Activated CD8-positive, alpha-beta memory T cell treated with anti-CD3 and anti-CD28 coated beads, Interleukin-2, amount 10 ng/mL, durations not matched to agents 7 days and 5 days (primary cell): ENCODE results near the gene OSTC. TPM values are rescaled to one million over a fixed set of nuclear protein-coding genes. Genes with fewer than 3 reads are reported as not detected.

Experiments used
- ATAC-seq: fragments of 150-1000 bp; cut with Tn5 transposase; one replicate; pipeline ENCODE4 v1.10.0; 2021; ENCODE audit warnings: moderate library complexity
- CTCF ChIA-PET: fragments of 350-600 bp; sonication (Branson Sonifier 250); formaldehyde crosslinking; loops from one replicate; lab custom pipeline; 2021; ENCODE audit warnings: antibody characterized with exemption; lab: Charles Lee
- DNase-seq: peaks from one replicate; pipeline ENCODE4 v3.0.0-alpha.2; 2020
- H3K27ac Mint-ChIP-seq: one replicate; pipeline ENCODE4 v1.8.0; 2021; ENCODE audit warnings: mild to moderate bottlenecking, mixed read lengths
- H3K27me3 Mint-ChIP-seq: one replicate; pipeline ENCODE4 v1.8.0; 2021; ENCODE audit warnings: mixed read lengths
- H3K36me3 Mint-ChIP-seq: one replicate; pipeline ENCODE4 v1.8.0; 2021; ENCODE audit warnings: mild to moderate bottlenecking, mixed read lengths
- H3K4me1 Mint-ChIP-seq: one replicate; pipeline ENCODE4 v1.8.0; 2021; ENCODE audit warnings: mixed read lengths
- H3K4me3 Mint-ChIP-seq: one replicate; pipeline ENCODE4 v1.8.0; 2021; ENCODE audit warnings: mild to moderate bottlenecking, moderate library complexity, mixed read lengths
- H3K9me3 Mint-ChIP-seq: one replicate; pipeline ENCODE4 v1.8.0; 2022; ENCODE audit warnings: low read depth, mixed read lengths
- total RNA-seq, 2 experiments: library from RNA; stranded (reverse); gene quantifications; one replicate each; pipeline ENCODE4 v1.2.3, GENCODE V29; 2021

The OSTC gene
- total RNA-seq, 2 experiments from 2014 or later, result 48.2 to 71.2 TPM

GRCh38 chr4:108681321-108681809 lies 31.0 kb downstream of the OSTC start:
- H3K27me3 Mint-ChIP-seq, result no peaks in the 10 kb centered on the region
- no peak for DNase-seq
- H3K9me3 Mint-ChIP-seq, result no peaks in the 10 kb centered on the region
- ATAC-seq, result no peak
- CTCF ChIA-PET, result no interaction called here
- H3K4me1 Mint-ChIP-seq, result no peaks in the 10 kb centered on the region
- no peak overlapping the region for H3K27ac Mint-ChIP-seq
- no peak overlapping the region for H3K4me3 Mint-ChIP-seq
- peaks cover 6% of the 10 kb centered on the region for H3K36me3 Mint-ChIP-seq

GRCh38 chr4:108683479-108683878 lies 33.1 kb downstream of the OSTC start:
- DNase-seq (no peak), ATAC-seq (no peak)
- Mint-ChIP-seq H3K4me3 (no peak overlapping the region), H3K36me3 (peaks cover 1% of the 10 kb centered on the region), H3K4me1 (peaks cover 2% of the 10 kb centered on the region), H3K27me3 (no peaks in the 10 kb centered on the region), H3K9me3 (no peaks in the 10 kb centered on the region), H3K27ac (no peak overlapping the region)
- CTCF ChIA-PET, result no interaction called here

DNA sequence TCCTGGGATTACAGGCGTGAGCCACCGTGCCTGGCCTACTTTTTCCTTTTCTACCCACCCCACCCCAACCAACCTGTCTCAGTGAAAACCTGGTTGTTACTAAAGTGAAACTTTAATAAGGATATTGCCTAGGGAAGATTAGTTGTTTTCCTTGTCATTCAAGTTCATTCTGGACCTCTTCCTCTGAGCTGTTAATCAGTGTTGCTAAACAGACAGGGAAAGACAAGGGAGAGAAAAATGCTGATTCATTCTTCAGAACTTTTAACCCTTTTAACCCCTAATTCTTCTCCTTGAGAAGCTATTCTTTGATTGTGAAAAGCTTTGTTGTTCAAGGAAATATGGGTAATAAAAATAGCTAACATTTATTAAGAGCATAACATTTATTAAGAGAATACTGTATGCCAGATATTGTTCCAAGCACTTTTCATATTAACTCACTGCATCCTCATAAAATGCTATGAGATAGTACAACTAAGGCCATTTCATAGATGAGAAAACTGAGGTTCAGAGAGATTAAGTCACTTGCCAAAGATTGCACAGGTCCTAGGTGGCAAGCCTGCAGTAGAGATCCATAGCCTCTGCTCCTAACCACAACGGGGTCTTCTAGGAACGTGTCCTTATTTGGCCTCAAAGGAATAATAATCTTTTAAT lies 34.8 kb downstream of the OSTC start:
- Mint-ChIP-seq H3K36me3 (no peaks in the 10 kb centered on the region), H3K9me3 (no peaks in the 10 kb centered on the region), H3K27me3 (no peaks in the 10 kb centered on the region), H3K27ac (no peak overlapping the region), H3K4me3 (no peak overlapping the region), H3K4me1 (peaks cover 2% of the 10 kb centered on the region)
- ATAC-seq, result no peak
- DNase-seq, result no peak
- CTCF ChIA-PET, result no interaction called here

DNA sequence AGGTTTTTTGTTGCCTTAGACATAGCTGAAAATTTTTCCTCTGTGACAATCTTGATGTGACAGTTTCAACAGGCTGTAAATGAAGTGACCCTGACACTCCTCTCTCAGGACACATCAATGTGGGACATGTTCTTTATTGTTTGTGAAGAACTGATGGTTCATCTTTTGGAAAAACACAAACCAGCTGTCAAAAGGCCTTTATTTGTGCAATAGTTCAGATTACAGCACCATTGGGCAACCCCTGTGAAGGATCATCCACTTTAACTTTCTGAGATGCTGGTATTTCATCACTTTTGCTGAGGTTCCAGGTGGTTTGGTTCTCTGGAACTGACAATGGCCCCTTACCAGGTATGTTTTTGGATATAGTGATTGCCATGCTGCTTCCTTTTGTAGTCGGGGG lies 40.3 kb downstream of the OSTC start:
- ATAC-seq, result no peak
- CTCF ChIA-PET, result no interaction called here
- H3K9me3 Mint-ChIP-seq, result no peaks in the 10 kb centered on the region
- no peaks in the 10 kb centered on the region for H3K27me3 Mint-ChIP-seq
- H3K36me3 Mint-ChIP-seq, result no peaks in the 10 kb centered on the region
- no peak overlapping the region for H3K4me3 Mint-ChIP-seq
- H3K4me1 Mint-ChIP-seq, result peaks cover 2% of the 10 kb centered on the region
- no peak overlapping the region for H3K27ac Mint-ChIP-seq
- DNase-seq, result no peak

DNA sequence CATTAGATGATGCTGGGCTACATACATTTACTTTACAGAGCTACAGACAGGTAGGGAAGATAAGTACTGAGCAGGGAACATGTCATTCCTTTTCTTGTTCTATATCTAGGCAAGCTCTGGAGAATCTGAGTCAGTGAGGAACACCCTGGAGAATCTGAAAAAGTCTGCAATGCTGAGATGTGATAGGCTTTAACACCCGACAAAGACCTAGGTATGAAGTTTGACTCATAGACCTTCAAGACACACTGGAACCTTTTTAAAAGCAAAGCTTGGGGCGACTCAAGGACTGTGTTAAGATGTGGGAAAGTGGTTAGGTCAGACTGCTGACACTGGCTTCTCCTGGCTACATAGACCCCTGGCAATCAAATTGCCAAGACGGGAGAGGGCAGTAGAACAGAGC lies 42.8 kb downstream of the OSTC start:
- no peak overlapping the region for H3K4me3 Mint-ChIP-seq
- CTCF ChIA-PET, result no interaction called here
- no peak overlapping the region for H3K27ac Mint-ChIP-seq
- no peaks in the 10 kb centered on the region for H3K36me3 Mint-ChIP-seq
- H3K4me1 Mint-ChIP-seq, result no peaks in the 10 kb centered on the region
- H3K9me3 Mint-ChIP-seq, result no peaks in the 10 kb centered on the region
- no peak for ATAC-seq
- H3K27me3 Mint-ChIP-seq, result no peaks in the 10 kb centered on the region
- no peak for DNase-seq

DNA sequence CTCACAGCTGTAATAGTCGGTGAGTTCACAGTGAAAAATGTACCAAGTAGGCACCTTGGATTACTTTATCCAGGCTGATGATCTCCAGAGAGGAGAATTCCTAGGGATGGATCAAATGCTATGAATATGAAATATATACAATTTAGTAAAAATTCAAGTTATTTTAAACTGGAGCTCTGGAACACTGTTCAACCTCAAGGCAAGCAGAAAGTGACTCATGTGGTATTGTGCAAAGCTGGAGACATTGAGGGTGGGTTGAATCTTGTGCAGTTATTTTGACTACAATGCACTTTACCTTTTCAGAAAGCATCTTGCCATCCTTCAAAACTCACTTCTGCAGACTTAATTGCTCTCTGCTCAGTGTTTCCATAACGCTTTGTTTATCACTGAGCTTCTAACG lies 43.4 kb downstream of the OSTC start:
- H3K36me3 Mint-ChIP-seq, result no peaks in the 10 kb centered on the region
- DNase-seq (no peak), ATAC-seq (no peak)
- no peaks in the 10 kb centered on the region for H3K9me3 Mint-ChIP-seq
- H3K4me1 Mint-ChIP-seq, result no peaks in the 10 kb centered on the region
- peaks cover 3% of the 10 kb centered on the region for H3K27me3 Mint-ChIP-seq
- no peak overlapping the region for H3K27ac Mint-ChIP-seq
- H3K4me3 Mint-ChIP-seq, result no peak overlapping the region
- CTCF ChIA-PET, result no interaction called here

GRCh38 chr4:108694423-108694822 lies 44.0 kb downstream of the OSTC start:
- Mint-ChIP-seq H3K27ac (no peak overlapping the region), H3K27me3 (peaks cover 3% of the 10 kb centered on the region), H3K4me1 (no peaks in the 10 kb centered on the region), H3K9me3 (no peaks in the 10 kb centered on the region), H3K36me3 (no peaks in the 10 kb centered on the region), H3K4me3 (no peak overlapping the region)
- ATAC-seq (no peak), DNase-seq (no peak)
- CTCF ChIA-PET, result no interaction called here

DNA sequence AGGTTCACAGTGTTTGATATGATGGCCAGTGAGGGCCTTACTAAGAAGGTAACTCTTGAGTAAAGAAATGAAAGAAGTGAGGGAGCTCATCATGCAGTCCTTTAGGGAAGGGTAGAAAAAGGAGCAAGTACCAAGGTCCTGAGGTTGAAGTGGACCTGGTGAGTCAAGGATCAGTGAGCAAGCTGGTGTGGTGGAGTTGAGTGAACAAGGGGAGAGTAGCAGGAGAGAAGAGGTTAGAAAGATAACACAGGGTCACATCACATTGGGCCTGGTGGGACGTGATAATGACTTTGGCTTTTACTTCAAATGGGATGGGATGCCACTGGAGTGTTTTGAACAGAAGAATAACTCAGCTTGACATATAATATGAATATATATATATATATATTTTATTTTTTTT lies 44.7 kb downstream of the OSTC start:
- no peak for DNase-seq
- H3K36me3 Mint-ChIP-seq, result no peaks in the 10 kb centered on the region
- no peak overlapping the region for H3K4me3 Mint-ChIP-seq
- H3K27me3 Mint-ChIP-seq, result peaks cover 3% of the 10 kb centered on the region
- no peaks in the 10 kb centered on the region for H3K4me1 Mint-ChIP-seq
- no peaks in the 10 kb centered on the region for H3K9me3 Mint-ChIP-seq
- CTCF ChIA-PET, result no interaction called here
- ATAC-seq, result no peak
- H3K27ac Mint-ChIP-seq, result no peak overlapping the region

DNA sequence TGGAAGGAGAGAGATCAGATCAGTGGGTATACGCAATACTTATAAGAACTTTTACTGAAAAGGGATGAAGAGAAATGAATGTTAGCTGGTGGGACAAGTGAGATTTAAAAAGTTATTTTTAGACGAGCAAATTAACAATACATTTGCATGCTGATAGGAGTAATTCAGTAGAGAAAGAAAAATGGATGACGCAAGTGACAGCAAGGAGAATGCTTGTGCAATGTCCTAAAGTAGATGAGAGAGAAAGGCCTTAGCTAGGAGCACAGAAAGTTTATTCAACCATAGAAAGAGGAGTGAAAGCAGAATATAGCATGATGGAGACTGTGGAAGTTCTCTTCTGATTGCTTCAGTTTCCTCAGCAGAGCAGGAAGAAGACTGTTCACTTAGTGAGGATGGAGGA lies 45.8 kb downstream of the OSTC start:
- CTCF ChIA-PET, result interaction anchor here (0.9 kb wide), 1 partner anchor 11 kb away, joined by 4 read pairs; no protein-coding TSS in a partner anchor

GRCh38 chr4:108700081-108700757 lies 49.8 kb downstream of the OSTC start:
- ATAC-seq, result no peak
- DNase-seq, result no peak
- Mint-ChIP-seq H3K36me3 (no peaks in the 10 kb centered on the region), H3K27me3 (peaks cover 3% of the 10 kb centered on the region), H3K27ac (no peak overlapping the region), H3K4me3 (no peak overlapping the region), H3K9me3 (no peaks in the 10 kb centered on the region), H3K4me1 (peaks cover 13% of the 10 kb centered on the region)
- CTCF ChIA-PET, result no interaction called here

More for the DNA sequence above, 45.8 kb downstream of the OSTC start:
- no peak overlapping the region for H3K4me3 Mint-ChIP-seq
- H3K36me3 Mint-ChIP-seq, result no peaks in the 10 kb centered on the region
- DNase-seq (no peak), ATAC-seq (no peak)
- no peaks in the 10 kb centered on the region for H3K4me1 Mint-ChIP-seq
- no peaks in the 10 kb centered on the region for H3K9me3 Mint-ChIP-seq
- H3K27ac Mint-ChIP-seq, result no peak overlapping the region
- peaks cover 3% of the 10 kb centered on the region for H3K27me3 Mint-ChIP-seq

DNA sequence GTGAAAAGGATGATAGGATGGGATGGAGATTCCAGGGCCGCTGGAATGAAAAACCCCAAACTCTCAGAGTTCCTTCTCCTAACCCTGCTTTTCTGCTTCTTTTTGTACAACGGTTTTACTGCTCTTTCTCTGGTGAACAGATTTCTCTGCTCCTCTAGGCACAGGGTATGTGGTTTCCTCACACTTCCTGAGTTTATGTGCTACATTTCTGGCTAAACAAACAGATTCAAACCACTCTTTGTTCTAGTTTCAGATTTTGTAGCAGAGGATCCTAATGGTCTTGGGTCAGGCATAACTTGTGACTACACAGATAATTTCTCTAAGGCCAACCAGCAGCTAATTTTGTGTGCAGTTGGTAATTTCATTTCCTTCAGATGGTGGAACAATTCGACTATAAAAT lies 52.6 kb downstream of the OSTC start:
- CTCF ChIA-PET, result no interaction called here
- no peaks in the 10 kb centered on the region for H3K9me3 Mint-ChIP-seq
- no peak for DNase-seq
- no peaks in the 10 kb centered on the region for H3K36me3 Mint-ChIP-seq
- peaks cover 13% of the 10 kb centered on the region for H3K4me1 Mint-ChIP-seq
- H3K4me3 Mint-ChIP-seq, result no peak overlapping the region
- H3K27me3 Mint-ChIP-seq, result peaks cover 3% of the 10 kb centered on the region
- ATAC-seq, result peak; percentile 39
- no peak overlapping the region for H3K27ac Mint-ChIP-seq

GRCh38 chr4:108703370-108703769 lies 53.0 kb downstream of the OSTC start:
- DNase-seq (no peak), ATAC-seq (no peak)
- H3K27me3 Mint-ChIP-seq, result peaks cover 3% of the 10 kb centered on the region
- H3K36me3 Mint-ChIP-seq, result no peaks in the 10 kb centered on the region
- H3K9me3 Mint-ChIP-seq, result no peaks in the 10 kb centered on the region
- no peak overlapping the region for H3K27ac Mint-ChIP-seq
- CTCF ChIA-PET, result no interaction called here
- no peak overlapping the region for H3K4me3 Mint-ChIP-seq
- H3K4me1 Mint-ChIP-seq, result peaks cover 13% of the 10 kb centered on the region

DNA sequence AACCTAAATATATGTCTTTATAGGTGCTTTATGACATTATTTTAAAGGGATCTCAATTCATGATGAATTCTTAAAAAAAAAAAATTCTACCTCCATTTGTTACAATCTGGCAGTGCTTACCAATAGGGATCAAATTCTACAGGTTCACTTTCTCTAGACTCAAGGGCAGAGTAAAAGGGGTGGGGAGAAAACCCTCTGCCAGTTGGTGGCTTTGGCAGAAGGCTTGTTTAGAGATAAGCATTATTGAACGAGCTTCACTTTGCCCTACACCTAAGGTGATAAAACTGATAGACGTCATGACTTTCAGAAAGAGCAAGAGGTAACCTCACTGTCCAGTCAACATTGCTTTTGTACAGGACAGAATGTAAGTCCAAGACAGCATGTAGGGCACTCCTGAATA lies 53.6 kb downstream of the OSTC start:
- no peak overlapping the region for H3K4me3 Mint-ChIP-seq
- no peak overlapping the region for H3K27ac Mint-ChIP-seq
- no peak for ATAC-seq
- H3K27me3 Mint-ChIP-seq, result no peaks in the 10 kb centered on the region
- no peak for DNase-seq
- no peaks in the 10 kb centered on the region for H3K9me3 Mint-ChIP-seq
- CTCF ChIA-PET, result no interaction called here
- peaks cover 13% of the 10 kb centered on the region for H3K4me1 Mint-ChIP-seq
- H3K36me3 Mint-ChIP-seq, result no peaks in the 10 kb centered on the region

DNA sequence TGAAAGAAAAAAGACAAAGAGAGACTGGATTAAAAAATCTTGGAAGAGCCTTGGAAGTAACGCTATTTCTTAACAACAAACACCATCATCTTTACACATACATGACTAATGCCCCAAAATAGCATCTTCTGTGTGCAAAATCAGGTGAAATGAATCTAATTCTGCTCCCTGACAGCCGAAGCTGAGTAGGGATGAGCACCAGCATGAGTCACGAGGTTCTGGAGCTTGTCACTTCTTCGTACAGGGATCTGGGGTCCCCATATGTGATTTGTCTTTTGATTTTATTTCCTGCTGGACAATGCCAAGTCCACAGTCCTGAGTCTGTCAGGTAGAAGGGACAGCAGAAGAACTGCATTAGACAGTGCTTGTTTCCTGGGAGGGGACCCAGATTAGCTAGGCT lies 55.9 kb downstream of the OSTC start:
- Mint-ChIP-seq H3K4me1 (peaks cover 13% of the 10 kb centered on the region), H3K4me3 (no peak overlapping the region), H3K27me3 (no peaks in the 10 kb centered on the region), H3K9me3 (no peaks in the 10 kb centered on the region), H3K36me3 (no peaks in the 10 kb centered on the region), H3K27ac (no peak overlapping the region)
- DNase-seq, result no peak
- ATAC-seq, result no peak
- CTCF ChIA-PET, result no interaction called here
